A673 (cell line): ENCODE data around the gene SEMA5B. TPM values are rescaled to one million over a fixed set of nuclear protein-coding genes. Genes with fewer than 3 reads are reported as not detected.
A peak's percentile ranks its signal among the peaks of the same experiment; 100 is the strongest.

Experiments used
- BruUV-seq: library from RNA; stranded (reverse); fragments of 400-500 nt; replicated peaks from 2 replicates; lab custom pipeline; 2021; lab: Mats Ljungman, UMichigan
- CTCF ChIA-PET: fragments of 300-600 bp; sonication (Branson Sonifier 250); formaldehyde crosslinking; loops from one replicate; lab custom pipeline; 2022; ENCODE audit warnings: antibody characterized with exemption; lab: Charles Lee
- POLR2A ChIA-PET: fragments of 300-600 bp; sonication (Branson Sonifier 250); formaldehyde crosslinking; loops from one replicate; lab custom pipeline; 2022; ENCODE audit warnings: antibody characterized with exemption; ENCODE audit not compliant: low non-redundant PET; lab: Charles Lee
- DNase-seq: peaks from one replicate; pipeline ENCODE4 v3.0.0-alpha.2; 2015; ENCODE audit warnings: low spot score
- H3K27ac ChIP-seq: fragments of 200-600 bp; sonication (generic); 2 replicates; pipeline ENCODE4 v1.5.1; 2016; ENCODE audit warnings: mixed run types, low read depth, mild to moderate bottlenecking, mixed read lengths, antibody characterized with exemption, low read length; ENCODE audit not compliant: poor library complexity, severe bottlenecking
- H3K27me3 ChIP-seq: fragments of 200-600 bp; sonication (generic); replicated peaks from 2 replicates; pipeline ENCODE4 v1.6.1; 2017; ENCODE audit warnings: mixed run types, low read depth, mild to moderate bottlenecking, mixed read lengths, antibody characterized with exemption, low read length; ENCODE audit not compliant: insufficient read depth, poor library complexity
- H3K36me3 ChIP-seq: fragments of 200-600 bp; sonication (generic); 2 replicates; pipeline ENCODE4 v1.6.1; 2016; ENCODE audit warnings: mixed run types, mild to moderate bottlenecking, mixed read lengths, antibody characterized with exemption, low read length; ENCODE audit not compliant: insufficient read depth, poor library complexity, severe bottlenecking
- H3K4me1 ChIP-seq: fragments of 200-600 bp; sonication (generic); 2 replicates; pipeline ENCODE4 v1.6.1; 2017; ENCODE audit warnings: mixed run types, mild to moderate bottlenecking, mixed read lengths, antibody characterized with exemption, low read length; ENCODE audit not compliant: insufficient read depth, poor library complexity, severe bottlenecking
- H3K4me3 ChIP-seq: fragments of 200-600 bp; sonication (generic); 2 replicates; pipeline ENCODE4 v1.5.1; 2016; ENCODE audit warnings: low read depth, mixed run types, mild to moderate bottlenecking, mixed read lengths, low read length; ENCODE audit not compliant: poor library complexity, severe bottlenecking
- H3K9me3 ChIP-seq: fragments of 200-600 bp; sonication (generic); 2 replicates; pipeline ENCODE4 v1.6.1; 2016; ENCODE audit warnings: mixed run types, low read depth, mild to moderate bottlenecking, mixed read lengths, antibody characterized with exemption, low read length; ENCODE audit not compliant: poor library complexity, severe bottlenecking
- EZH2 ChIP-seq: fragments of 200-600 bp; sonication (generic); IDR thresholded peaks from 2 replicates; pipeline ENCODE4 v1.6.1; 2017; ENCODE audit warnings: borderline replicate concordance, low read depth, mild to moderate bottlenecking, mixed read lengths, antibody characterized with exemption, low read length; ENCODE audit not compliant: poor library complexity, severe bottlenecking
- intact Hi-C: fragments of 100-400 bp; cut with micrococcal nuclease; formaldehyde crosslinking; loops from one replicate; pipeline ENCODE4 v1.10.0; 2022; ENCODE audit not compliant: unreplicated experiment
- total RNA-seq: library from RNA; stranded (reverse); gene quantifications from 2 replicates; pipeline ENCODE4 v1.2.3, GENCODE V29; 2021
- TF ChIP-seq, protein P1 (sequence below): fragments of 300-800, 200-600 bp; sonication (generic); conservative IDR thresholded peaks from 2 replicates; pipeline ENCODE4 v1.5.1; 2017; ENCODE audit warnings: low read depth, mild to moderate bottlenecking, antibody characterized with exemption, low read length, moderate library complexity, mixed read lengths

SEMA5B gene
- total RNA-seq, 1 experiment from 2014 or later: 7.6 TPM

DNA sequence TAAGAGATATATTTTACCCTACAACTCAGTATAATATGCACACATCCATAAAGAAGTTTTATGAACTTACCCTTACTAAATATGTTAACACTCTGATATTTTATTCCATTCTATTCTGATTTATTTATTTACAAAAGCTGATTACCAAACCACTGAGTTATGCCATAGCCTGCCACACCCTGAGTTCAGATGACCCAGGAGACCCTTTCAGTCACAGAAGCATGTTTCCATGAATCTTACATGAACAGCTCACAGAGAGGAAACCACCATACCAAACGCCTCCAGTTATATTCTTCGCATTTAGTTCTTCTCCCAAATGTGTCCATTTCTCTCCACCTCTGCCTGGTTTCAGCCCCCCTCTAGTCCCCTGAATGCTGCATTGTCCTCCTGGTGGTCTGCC, 103.5 kb downstream of the SEMA5B start:
- no peak overlapping the region for H3K27ac ChIP-seq
- peaks cover 54% of the 10 kb centered on the region for H3K27me3 ChIP-seq
- ChIA-PET POLR2A (no interaction called here), CTCF (no interaction called here)
- TF ChIP-seq, protein P1, sequence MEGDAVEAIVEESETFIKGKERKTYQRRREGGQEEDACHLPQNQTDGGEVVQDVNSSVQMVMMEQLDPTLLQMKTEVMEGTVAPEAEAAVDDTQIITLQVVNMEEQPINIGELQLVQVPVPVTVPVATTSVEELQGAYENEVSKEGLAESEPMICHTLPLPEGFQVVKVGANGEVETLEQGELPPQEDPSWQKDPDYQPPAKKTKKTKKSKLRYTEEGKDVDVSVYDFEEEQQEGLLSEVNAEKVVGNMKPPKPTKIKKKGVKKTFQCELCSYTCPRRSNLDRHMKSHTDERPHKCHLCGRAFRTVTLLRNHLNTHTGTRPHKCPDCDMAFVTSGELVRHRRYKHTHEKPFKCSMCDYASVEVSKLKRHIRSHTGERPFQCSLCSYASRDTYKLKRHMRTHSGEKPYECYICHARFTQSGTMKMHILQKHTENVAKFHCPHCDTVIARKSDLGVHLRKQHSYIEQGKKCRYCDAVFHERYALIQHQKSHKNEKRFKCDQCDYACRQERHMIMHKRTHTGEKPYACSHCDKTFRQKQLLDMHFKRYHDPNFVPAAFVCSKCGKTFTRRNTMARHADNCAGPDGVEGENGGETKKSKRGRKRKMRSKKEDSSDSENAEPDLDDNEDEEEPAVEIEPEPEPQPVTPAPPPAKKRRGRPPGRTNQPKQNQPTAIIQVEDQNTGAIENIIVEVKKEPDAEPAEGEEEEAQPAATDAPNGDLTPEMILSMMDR: no peak
- TF ChIP-seq EZH2: no peak
- no peaks in the 10 kb centered on the region for H3K9me3 ChIP-seq
- H3K4me3 ChIP-seq: no peak overlapping the region
- intact Hi-C loops: no loop called here
- no peak for DNase-seq
- H3K36me3 ChIP-seq: no peaks in the 10 kb centered on the region
- BruUV-seq: no TSS peak
- no peaks in the 10 kb centered on the region for H3K4me1 ChIP-seq

DNA sequence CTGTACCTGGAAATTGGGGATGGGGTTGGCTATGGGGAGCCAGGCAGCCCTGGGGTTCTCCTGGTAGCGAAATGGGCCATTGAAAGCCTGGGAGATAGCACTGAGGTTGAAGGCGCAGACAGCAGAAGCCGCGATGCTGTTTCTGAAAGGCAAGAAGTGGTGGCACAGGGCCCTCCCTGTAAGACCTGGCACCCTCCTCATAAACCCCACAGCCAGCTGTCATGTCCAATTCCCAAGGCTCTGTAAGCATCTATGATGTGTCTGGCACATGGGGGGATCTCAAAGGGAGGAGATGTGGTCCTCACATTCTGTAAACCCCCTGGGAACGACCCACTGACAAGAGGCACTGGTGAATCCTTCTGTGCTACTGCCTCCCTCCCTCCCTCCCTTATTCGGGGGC, 104.0 kb downstream of the SEMA5B start:
- DNase-seq: no peak
- H3K4me1 ChIP-seq: no peaks in the 10 kb centered on the region
- no peak for TF ChIP-seq EZH2
- TF ChIP-seq, protein P1: no peak
- ChIA-PET POLR2A (no interaction called here), CTCF (no interaction called here)
- H3K27me3 ChIP-seq: peaks cover 54% of the 10 kb centered on the region
- H3K36me3 ChIP-seq: no peaks in the 10 kb centered on the region
- H3K27ac ChIP-seq: no peak overlapping the region
- H3K9me3 ChIP-seq: no peaks in the 10 kb centered on the region
- H3K4me3 ChIP-seq: no peak overlapping the region
- intact Hi-C loops: no loop called here
- no TSS peak for BruUV-seq

DNA sequence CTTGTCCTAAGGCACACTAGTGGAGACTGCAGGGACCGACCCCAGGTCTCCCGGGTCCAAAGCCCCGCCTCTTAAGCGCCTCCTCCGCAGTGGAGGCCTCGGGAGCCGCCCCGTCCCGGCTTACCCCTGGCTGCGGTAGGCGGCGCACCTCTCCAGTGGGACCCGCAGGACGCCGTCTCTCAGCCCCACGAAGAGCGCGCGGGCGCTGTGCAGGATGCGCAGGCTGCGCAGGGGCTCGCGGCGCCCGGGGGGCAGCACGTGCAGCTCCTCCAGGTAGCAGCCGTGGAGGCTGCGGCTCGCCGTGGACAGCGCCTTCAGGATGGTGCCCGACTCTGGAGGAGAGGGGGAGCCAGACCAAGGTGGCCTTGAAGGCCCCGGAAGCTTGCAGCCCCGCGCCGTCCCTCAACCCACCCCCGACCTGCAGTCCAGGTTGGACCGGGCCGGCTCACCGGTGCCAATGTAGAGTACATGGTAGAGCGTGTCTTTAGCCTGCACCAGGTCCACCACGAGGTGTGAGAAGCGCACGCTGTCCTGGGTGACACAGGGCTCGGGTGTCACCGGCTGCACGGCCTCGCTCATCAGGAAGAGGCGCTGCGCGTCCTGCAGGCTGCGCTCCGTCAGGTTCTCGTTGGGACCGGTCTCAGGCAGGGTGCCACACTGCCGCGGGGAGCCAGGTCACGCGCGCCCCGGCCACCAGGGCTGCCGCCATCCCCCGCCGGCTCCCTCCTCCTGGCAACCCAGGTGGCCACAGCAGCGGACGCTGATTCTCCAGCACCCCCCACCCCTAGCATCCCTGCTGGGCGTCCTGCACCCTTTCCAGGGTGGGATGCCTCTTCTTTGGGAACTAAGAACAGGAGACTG, 105.5 kb downstream of the SEMA5B start:
- Histone ChIP-seq H3K4me3 (no peak overlapping the region), H3K4me1 (no peaks in the 10 kb centered on the region), H3K36me3 (no peaks in the 10 kb centered on the region), H3K27me3 (peaks cover 68% of the 10 kb centered on the region), H3K27ac (no peak overlapping the region), H3K9me3 (no peaks in the 10 kb centered on the region)
- peak; percentile 51 for DNase-seq
- ChIA-PET POLR2A (no interaction called here), CTCF (no interaction called here)
- no TSS peak for BruUV-seq
- TF ChIP-seq, protein P1: peak; percentile 50
- peak; percentile 44 for TF ChIP-seq EZH2
- intact Hi-C loops: no loop called here
